GM19467 (cell line): ENCODE measurements around the gene GGTLC1.
"Not testable (repeated sequence)": the region's sequence is repeated elsewhere in the genome, so short reads cannot be mapped to it uniquely, and the experiment has no call there.

Source experiments
- ATAC-seq: cut with Tn5 transposase; IDR thresholded peaks from one replicate; pipeline ENCODE4 v1.9.1; 2021; ENCODE audit warnings: mild to moderate bottlenecking, moderate library complexity; ENCODE audit not compliant: unreplicated experiment

The GGTLC1 gene

GRCh38 chr20:23995291-23995690 is 6.7 kb upstream of the GGTLC1 start:
- not testable (repeated sequence) for ATAC-seq

DNA sequence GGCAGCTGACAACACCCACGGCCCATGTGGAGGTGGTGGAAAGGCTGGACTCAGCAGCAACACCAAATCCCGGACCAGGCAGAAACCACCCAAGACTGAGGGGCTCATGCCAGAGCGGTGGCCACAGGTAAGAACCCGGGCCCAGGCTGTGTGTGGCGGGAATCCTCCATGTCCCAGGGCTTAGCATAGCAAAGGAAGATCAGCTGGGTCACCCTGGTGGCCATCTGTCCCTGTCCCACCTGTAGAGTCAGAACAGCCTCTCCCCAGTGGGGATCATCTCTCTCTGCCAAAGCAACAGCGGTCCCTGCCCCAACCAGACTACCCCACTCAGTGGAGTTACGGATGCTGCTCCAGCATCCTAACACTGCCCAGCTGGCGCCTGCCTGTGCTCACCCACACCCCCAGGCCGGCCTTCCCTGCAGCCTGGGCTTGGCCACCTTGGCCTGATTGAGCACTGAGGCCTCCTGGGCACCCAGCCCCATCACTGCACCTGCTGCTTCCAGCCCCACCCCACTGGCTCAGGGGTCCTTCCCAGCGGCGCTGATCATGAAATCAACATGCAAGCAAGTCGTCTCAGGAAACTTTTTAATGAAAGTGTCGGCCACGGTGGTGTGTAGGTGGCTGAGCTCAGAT is 5.5 kb upstream of the GGTLC1 start:
- ATAC-seq, result not testable (repeated sequence)

- not testable (repeated sequence) for ATAC-seq
These were observed 4.9 kb upstream of the GGTLC1 start for GRCh38 chr20:23993440-23993839.

GRCh38 chr20:23990296-23990695 is 1.7 kb upstream of the GGTLC1 start:
- not testable (repeated sequence) for ATAC-seq

DNA sequence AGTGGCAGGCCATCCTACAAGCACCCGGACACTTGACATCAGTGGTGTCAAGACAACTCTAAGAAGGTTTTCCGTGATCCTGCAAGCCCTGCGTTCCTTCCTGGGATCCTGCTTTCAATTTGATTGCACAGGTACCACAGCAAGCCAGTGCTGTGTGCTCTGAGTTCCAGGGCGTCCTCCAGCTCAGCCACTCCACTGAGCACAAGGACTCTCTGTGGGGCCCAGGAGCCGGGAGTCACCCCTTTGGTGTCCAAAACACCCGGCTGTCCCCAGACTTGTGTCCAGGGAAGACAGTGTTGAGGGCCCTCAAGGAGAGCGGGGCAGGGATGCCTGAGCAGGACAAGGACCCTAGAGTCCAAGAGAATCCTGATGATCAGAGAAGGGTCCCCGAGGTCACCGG is 387 bp upstream of the GGTLC1 start:
- not testable (repeated sequence) for ATAC-seq

GRCh38 chr20:23986716-23987115 is 1.9 kb downstream of the GGTLC1 start:
- not testable (repeated sequence) for ATAC-seq

DNA sequence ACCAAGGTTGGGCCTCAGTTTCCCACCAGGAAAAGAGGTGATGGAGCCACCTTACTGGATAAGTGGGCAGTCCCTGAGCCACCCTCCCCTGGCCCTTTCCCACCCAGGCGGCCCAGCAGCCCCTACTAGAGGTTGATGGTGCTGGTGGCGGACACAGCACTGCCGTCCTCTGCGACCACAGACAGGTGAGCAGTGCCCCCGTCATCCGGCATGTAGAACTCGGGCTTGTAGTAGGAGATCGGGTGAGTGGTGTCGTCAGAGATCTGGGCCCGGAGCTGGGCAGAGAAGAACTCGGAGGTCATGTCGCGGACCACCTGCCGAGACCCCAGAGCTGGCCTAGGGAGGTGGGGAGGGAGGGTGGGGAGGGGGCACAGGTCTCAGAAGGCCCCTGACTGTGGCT is 2.3 kb downstream of the GGTLC1 start:
- ATAC-seq, result not testable (repeated sequence)

DNA sequence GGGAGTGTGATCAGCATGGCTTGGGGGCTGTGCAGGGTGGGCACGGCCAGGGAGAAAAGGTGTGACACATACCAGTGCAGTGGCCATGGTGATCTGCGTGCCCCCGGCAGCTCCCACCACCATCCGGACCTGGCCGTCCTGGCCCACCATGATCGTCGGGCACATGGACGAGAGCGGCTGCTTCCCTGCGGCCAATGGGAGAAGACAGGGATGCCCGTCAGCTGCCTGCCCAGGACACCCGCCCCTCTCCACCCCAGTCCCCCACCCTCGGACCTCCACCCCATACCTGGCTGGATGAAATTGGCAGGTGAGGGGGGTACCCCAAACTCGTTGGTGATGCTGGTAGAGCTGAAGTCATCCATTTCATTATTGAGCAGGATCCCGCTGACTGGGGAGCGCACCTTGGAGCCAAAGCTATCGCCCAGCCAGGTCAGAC is 2.8 kb downstream of the GGTLC1 start:
- not testable (repeated sequence) for ATAC-seq

DNA sequence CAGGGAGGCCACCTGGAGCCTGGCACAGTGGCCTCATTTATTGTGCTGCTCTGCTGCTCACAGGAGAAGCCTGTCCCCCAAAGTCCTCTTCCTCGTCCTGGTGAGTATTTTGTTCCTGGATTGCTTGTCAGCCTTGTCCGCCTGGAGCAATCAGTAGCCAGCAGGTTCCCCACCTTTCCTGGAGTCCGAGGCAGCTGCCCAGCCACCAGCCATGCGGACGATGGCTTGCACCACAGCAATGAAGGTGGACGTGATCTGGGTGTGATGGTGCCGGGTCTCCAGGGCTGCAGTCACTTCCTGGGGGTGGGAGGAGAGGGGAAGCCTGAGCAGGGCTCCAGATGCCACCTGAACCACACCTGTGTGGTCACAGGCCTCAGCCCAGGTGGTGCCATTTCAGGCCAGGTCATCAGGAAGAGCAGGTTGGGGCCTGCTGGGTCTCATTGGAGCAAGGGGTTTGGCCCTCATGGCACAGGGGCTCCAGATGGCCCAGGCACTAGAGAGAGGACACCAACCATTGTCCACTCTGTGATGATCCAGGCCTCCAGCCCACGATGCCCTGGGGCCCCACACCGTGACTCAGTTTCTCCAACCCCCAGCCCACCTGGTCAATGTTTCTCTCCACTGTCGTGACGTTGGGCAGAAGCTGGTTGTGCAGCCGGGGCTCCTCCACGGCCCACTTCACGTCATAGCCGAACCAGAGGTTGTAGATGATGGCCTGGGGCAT is 3.4 kb downstream of the GGTLC1 start:
- not testable (repeated sequence) for ATAC-seq

GRCh38 chr20:23984476-23985023 is 4.0 kb downstream of the GGTLC1 start:
- ATAC-seq, result not testable (repeated sequence)

- not testable (repeated sequence) for ATAC-seq
These were observed 6.2 kb downstream of the GGTLC1 start for GRCh38 chr20:23982112-23983018.

DNA sequence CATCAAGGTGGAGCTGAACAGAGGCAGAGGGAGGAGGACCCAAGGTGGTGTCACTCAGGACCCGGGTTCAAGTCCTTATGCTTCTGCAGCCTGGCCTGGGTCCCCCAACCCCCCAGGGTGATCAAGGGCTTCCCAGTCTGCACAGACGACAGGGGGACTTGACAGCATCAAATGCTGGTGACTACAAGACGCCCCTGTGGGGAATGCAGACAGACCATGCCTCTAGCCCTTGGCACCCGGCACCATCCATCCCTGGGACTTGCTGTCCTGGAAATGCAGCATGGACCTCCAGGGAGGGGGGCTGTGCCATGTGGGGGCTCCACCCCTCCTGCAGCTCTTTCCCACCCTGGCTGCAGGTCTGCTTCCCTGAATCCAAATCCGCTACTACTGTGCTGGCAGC is 7.1 kb downstream of the GGTLC1 start:
- not testable (repeated sequence) for ATAC-seq

DNA sequence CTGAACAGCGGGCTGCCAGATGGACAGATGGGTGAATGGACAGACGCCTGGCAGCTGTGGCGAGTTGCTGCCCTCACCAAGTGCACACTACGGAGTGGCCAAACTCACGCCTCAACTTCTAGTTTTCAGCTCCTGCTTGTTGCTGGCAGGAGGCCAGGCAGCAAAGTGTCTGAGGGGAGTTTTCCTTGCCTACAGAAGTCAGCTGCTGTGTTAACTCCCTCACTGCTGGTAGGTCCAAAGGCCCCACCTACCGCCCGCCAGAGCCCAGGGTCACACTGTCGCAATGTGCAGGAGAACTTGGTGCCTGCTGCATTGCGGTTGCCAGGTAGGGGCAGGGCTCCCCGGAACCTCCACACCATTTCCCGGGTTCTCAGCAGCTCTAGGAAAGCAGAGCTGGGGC is 7.6 kb downstream of the GGTLC1 start:
- not testable (repeated sequence) for ATAC-seq

DNA sequence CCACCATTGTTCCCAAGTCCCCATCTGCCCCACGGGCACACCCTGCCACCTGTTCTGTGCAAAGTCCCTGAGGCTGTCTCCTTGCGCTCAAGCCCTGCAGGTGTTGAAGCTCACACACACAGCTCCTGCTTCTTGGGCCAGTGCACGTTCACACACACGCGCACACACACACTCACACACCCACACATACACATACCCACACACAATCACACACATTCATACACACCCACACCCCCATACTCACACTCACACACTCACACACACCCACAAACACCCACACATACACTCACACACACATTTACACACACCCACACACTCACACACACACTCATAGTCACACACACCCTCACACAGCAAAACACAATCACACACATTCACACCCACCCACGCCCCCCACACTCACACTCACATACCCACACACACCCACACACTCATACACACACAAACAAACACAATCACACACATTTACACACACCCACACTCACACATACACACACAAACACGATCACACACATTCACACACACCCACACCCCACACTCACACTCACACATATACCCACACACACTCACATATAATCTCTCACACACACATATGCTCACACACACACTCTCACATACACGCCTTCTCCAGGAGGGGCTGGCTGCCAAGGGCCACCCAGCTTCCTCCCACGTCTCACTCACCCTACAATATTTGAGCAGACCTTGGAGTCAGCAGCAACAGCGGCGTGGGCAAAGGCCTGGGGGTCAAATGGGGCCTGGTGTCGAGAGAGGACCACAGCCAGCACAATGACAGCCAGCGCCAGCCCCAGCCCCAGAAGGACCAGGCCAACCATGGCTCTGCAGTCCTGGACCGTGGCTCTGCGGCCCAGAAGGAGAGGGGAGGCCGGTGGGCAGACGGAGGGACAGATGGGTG is 8.4 kb downstream of the GGTLC1 start:
- ATAC-seq, result not testable (repeated sequence)

DNA sequence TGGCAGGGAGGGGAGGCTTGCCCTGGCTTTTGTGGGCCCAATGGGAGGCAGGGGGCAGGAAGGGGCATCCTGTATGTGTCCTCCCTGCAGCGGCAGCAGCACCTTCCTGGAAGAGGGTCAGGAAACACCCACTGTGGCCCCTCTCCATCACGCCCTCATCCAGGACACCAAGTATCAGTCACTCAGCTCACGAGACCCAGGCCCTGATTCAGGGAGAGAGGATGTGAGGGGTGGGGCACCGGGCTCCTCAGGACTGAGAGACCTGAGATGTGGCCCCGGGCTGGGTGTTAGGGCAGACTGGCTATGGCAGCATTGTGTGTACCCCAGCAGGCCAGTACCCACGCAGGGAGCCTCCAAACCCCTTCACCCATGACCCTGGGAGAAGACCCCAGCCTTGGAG is 9.2 kb downstream of the GGTLC1 start:
- not testable (repeated sequence) for ATAC-seq

DNA sequence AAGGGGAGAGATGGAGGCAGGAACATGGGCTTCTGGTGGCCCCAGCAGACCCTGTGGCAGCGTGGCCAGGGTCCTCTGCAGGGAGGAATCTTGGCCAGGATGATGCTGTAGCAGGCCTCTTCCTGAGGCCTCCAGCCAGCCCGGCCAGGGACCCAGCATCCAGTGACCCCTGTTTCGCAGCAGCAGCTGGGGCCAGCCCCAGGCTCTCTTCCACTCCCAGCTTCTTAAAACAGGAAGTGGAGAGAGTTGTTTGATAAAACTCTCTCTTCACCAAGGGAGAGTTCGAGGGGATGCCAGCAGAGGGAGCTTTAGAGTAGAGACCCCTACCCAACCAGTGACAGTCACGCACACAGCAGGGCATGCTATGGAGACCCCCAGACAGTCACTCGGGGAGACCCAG is 10.1 kb downstream of the GGTLC1 start:
- not testable (repeated sequence) for ATAC-seq

DNA sequence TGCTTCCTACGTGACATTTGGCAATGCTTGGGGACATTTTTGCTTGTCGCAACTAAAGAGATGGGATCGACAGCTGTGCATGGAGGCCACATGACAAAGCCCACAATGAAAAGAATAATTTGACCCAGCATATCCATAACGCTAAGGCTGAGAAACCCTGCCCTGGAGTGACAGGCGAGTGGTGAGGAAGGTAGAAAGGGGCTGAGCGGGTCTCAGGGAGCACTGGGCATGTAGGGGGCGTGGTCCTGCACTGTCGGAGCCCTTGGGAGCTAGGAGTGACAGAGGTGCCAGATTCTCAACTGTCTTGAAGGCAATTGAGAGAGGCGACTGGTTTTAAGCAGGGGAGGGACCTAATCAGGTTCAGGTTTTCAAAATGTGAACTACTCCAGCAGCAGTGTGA is 13.6 kb downstream of the GGTLC1 start:
- no peak for ATAC-seq

GRCh38 chr20:23971310-23971709 is 17.3 kb downstream of the GGTLC1 start:
- ATAC-seq, result no peak

GRCh38 chr20:23970049-23970448 is 18.5 kb downstream of the GGTLC1 start:
- no peak for ATAC-seq

DNA sequence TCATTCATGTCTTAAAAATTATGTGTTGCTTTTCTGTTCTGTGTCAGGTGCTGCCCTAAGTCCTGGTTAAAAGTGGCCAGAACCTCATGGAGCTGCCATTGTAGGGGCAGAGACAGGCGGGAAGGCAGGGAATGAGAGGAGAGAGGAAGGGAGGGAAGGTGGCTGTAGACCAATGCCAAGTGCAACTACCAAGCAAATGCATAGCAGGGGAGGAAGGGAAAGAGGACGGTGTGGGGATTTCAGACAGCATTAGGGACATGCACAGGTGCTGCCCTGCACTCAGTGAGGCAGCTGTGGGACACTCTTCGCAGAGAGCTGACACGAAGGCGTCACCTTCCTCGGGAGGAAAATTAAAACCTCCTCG is 21.0 kb downstream of the GGTLC1 start:
- ATAC-seq, result no peak
